Neutrophil (primary cell): Measurements from ENCODE around the gene PGF.
A peak's percentile ranks its signal among the peaks of the same experiment; 100 is the strongest.

Experiments used
- H3K27ac ChIP-seq: fragments of 200-600 bp; sonication (generic); 2 replicates; pipeline ENCODE4 v1.5.1; 2016; ENCODE audit warnings: mild to moderate bottlenecking, moderate library complexity
- H3K27me3 ChIP-seq: fragments of 200-600 bp; sonication (generic); 2 replicates; pipeline ENCODE4 v1.6.0; 2016; ENCODE audit warnings: mild to moderate bottlenecking
- H3K36me3 ChIP-seq: fragments of 200-600 bp; sonication (generic); 2 replicates; pipeline ENCODE4 v1.5.1; 2017
- H3K4me1 ChIP-seq, 2 experiments: fragments of 200-600 bp in 1 of 2; sonication (generic) in 1 of 2; 1 replicate in 1 of 2; 2 replicates in 1 of 2; pipeline versions ENCODE4 v1.5.1 to v1.6.1; 2013 to 2016; ENCODE audit warnings: low read depth in 1 of 2, low read length in 1 of 2, mild to moderate bottlenecking in 1 of 2, moderate library complexity in 1 of 2; ENCODE audit not compliant: control insufficient read depth in 1 of 2, insufficient read depth in 1 of 2
- H3K4me3 ChIP-seq, 2 experiments: fragments of 200-600 bp in 1 of 2; sonication (generic) in 1 of 2; 1 replicate in 1 of 2; 2 replicates in 1 of 2; pipeline ENCODE4 v1.5.1; 2013 to 2016; ENCODE audit warnings: low read depth in 1 of 2, low read length in 1 of 2, mild to moderate bottlenecking in 1 of 2, moderate library complexity in 1 of 2
- H3K9me3 ChIP-seq: fragments of 200-600 bp; sonication (generic); 2 replicates; pipeline ENCODE4 v1.5.1; 2016
- CTCF ChIP-seq: fragments of 200-600 bp; sonication (generic); IDR thresholded peaks from 2 replicates; pipeline ENCODE4 v1.5.1; 2016; ENCODE audit warnings: antibody characterized with exemption

PGF gene

GRCh38 chr14:74963705-74964271 lies 8.4 kb upstream of the PGF start:
- peaks cover 12 to 16% of the 10 kb centered on the region in 2 experiments for H3K4me1 ChIP-seq

GRCh38 chr14:74963178-74963704 lies 7.8 kb upstream of the PGF start:
- no peak overlapping the region for H3K4me3 ChIP-seq
- H3K27ac ChIP-seq: no peak overlapping the region
- TF ChIP-seq CTCF: no peak

More at GRCh38 chr14:74963705-74964271, 8.4 kb upstream of the PGF start:
- Histone ChIP-seq H3K36me3 (no peaks in the 10 kb centered on the region), H3K27me3 (no peaks in the 10 kb centered on the region), H3K9me3 (no peaks in the 10 kb centered on the region), H3K27ac (no peak overlapping the region), H3K4me3 (no peak overlapping the region)
- TF ChIP-seq CTCF: no peak

DNA sequence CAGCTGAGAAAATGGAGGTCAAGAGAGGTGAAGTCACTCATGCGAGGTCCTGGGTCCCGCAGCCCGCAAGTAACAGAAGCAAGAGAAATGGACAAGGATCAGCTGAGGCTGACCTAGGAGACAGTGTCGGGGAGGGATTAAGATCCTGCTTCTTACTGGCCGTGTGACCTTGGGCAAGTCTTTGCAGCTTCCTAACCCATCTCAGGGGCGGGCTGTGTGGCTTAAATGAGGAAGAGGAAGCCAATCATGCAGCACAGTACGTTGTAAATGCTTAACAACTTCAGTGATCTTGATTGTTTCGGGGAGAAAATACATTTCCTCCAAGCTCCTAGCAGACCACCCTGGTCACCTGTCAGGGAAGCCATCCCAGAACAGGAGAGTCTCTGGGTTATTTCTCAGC lies 7.1 kb upstream of the PGF start:
- no peaks in the 10 kb centered on the region for H3K36me3 ChIP-seq
- no peaks in the 10 kb centered on the region for H3K9me3 ChIP-seq
- H3K27me3 ChIP-seq: peaks cover 4% of the 10 kb centered on the region
- H3K27ac ChIP-seq: peak overlapping the region; percentile 77
- peaks cover 12 to 16% of the 10 kb centered on the region in 2 experiments for H3K4me1 ChIP-seq
- H3K4me3 ChIP-seq: peak overlapping the region; percentile 7 to 8
- no peak for TF ChIP-seq CTCF

More at GRCh38 chr14:74963178-74963704, 7.8 kb upstream of the PGF start:
- no peaks in the 10 kb centered on the region for H3K9me3 ChIP-seq
- H3K36me3 ChIP-seq: no peaks in the 10 kb centered on the region
- peaks cover 12 to 16% of the 10 kb centered on the region in 2 experiments for H3K4me1 ChIP-seq
- no peaks in the 10 kb centered on the region for H3K27me3 ChIP-seq

DNA sequence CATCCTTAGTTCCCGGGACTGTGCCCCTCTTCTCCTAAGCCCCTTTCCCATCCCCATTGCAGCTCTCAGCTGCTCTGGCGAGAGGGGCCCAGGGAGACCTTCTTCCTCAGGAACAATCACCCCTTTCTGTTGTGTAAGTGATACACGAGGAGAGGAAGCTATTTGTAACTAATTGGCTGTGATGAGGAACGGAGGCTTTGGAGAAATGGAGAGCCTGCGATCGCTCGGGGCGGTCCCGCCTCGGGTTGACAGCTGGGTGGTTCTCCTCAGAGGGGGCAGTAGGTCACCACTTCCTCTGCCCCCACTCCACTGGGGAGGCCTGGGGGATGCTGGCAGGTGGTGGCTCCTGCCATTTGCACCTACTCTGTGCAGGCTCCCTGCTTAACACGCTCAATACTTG lies 6.6 kb upstream of the PGF start:
- Histone ChIP-seq H3K9me3 (no peaks in the 10 kb centered on the region), H3K27me3 (peaks cover 9% of the 10 kb centered on the region), H3K4me1 (peaks cover 12 to 16% of the 10 kb centered on the region in 2 experiments), H3K4me3 (peak overlapping the region; percentile 7 to 8), H3K27ac (peak overlapping the region; percentile 77), H3K36me3 (no peaks in the 10 kb centered on the region)
- TF ChIP-seq CTCF: no peak

DNA sequence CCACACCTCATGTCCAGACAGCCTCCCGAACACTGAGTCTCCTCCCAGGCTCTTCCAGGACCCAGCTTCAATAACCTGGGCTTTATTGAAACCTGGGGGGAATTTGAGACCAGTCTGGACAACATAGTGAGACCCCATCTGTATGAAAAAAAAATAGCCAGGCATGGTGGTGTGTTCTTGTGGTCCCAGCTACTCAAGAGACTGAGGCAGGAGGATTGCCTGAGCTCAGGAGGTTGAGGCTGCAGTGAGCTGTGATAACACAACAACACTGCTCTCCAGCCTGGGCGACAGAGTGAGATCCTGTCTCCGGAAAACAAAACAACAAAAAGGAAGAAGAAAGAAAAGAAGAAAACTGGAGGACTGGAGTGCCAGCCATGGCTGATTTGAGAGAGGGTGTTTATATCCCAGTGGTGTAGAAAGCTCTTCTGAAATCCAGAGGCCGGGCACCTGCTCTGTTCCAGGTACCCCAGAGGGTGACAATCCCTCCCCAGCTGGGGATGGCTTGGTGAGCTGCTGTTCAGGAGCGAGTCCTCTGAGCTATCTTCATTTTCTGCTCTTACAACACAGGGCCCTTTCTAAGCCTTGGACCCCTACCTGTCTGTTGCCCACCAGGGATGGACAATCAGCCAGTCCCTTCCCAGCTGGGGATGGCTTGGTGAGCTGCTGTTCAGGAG lies 6.0 kb upstream of the PGF start:
- H3K4me1 ChIP-seq: peaks cover 12 to 16% of the 10 kb centered on the region in 2 experiments
- no peak overlapping the region for H3K27ac ChIP-seq
- H3K36me3 ChIP-seq: no peaks in the 10 kb centered on the region
- H3K9me3 ChIP-seq: no peaks in the 10 kb centered on the region
- no peak overlapping the region for H3K4me3 ChIP-seq
- no peak for TF ChIP-seq CTCF
- peaks cover 15% of the 10 kb centered on the region for H3K27me3 ChIP-seq
